Cardiac muscle cell (in vitro differentiated cells and primary cell): ENCODE results near the gene RAB37. TPM values are rescaled to one million over a fixed set of nuclear protein-coding genes. Genes with fewer than 3 reads are reported as not detected.
A peak's percentile ranks its signal among the peaks of the same experiment; 100 is the strongest.

Experiments
- DNase-seq, 2 donors: peaks; one replicate each; pipeline versions ENCODE4 v3.0.0 to v3.0.0-alpha.2; 2010 to 2017; ENCODE audit warnings: low read depth in 1 of 2, low spot score in 1 of 2
- H3K27ac ChIP-seq: fragments of 200-600 bp; sonication (generic); 2 replicates; pipeline ENCODE4 v1.5.1; 2016
- H3K27me3 ChIP-seq: fragments of 200-600 bp; sonication (generic); 2 replicates; pipeline ENCODE4 v1.6.0; 2016; ENCODE audit warnings: control low read depth
- H3K36me3 ChIP-seq: fragments of 200-600 bp; sonication (generic); 2 replicates; pipeline ENCODE4 v1.5.1; 2016; ENCODE audit warnings: control low read depth
- H3K4me1 ChIP-seq: fragments of 200-600 bp; sonication (generic); 2 replicates; pipeline ENCODE4 v1.8.1; 2017; ENCODE audit warnings: low read depth, mild to moderate bottlenecking, mixed run types
- H3K4me3 ChIP-seq: fragments of 200-600 bp; sonication (generic); 2 replicates; pipeline ENCODE4 v1.5.1; 2016; ENCODE audit warnings: mild to moderate bottlenecking
- H3K9me3 ChIP-seq: fragments of 200-600 bp; sonication (generic); 2 replicates; pipeline ENCODE4 v1.5.1; 2017; ENCODE audit warnings: low read depth, mild to moderate bottlenecking, control low read depth
- CTCF ChIP-seq: IDR thresholded peaks from 2 replicates; pipeline ENCODE4 v1.5.1; 2012; ENCODE audit warnings: low read depth, mild to moderate bottlenecking, low read length
- polyA plus RNA-seq: library from polyadenylated mRNA; unstranded; fragments of >200 nt; fragmentation: Nextera tagmentation; extraction: Ambion mirVana; gene quantifications from 2 replicates; pipeline ENCODE4 v1.2.1, GENCODE V29; 2016
- total RNA-seq: library from RNA; depleted of rRNA; stranded (reverse); fragments of >200 nt; gene quantifications from 2 replicates; pipeline ENCODE4 v1.2.3, GENCODE V29; 2016

The RAB37 gene
- total and polyA plus RNA-seq, 2 experiments from 2014 or later, result 3.4 to 4.9 TPM

- Histone ChIP-seq H3K27me3 (no peaks in the 10 kb centered on the region), H3K9me3 (no peaks in the 10 kb centered on the region), H3K4me1 (peaks cover 53% of the 10 kb centered on the region), H3K4me3 (no peak overlapping the region), H3K36me3 (no peaks in the 10 kb centered on the region), H3K27ac (no peak overlapping the region)
- no peak for DNase-seq
- TF ChIP-seq CTCF, result no peak
Measured at GRCh38 chr17:74759243-74759801, 22.3 kb downstream of the RAB37 start.

GRCh38 chr17:74759941-74760340 is 22.9 kb downstream of the RAB37 start:
- H3K4me1 ChIP-seq, result peaks cover 59% of the 10 kb centered on the region
- peak overlapping the region; percentile 72 for H3K27ac ChIP-seq
- H3K27me3 ChIP-seq, result no peaks in the 10 kb centered on the region
- H3K4me3 ChIP-seq, result no peak overlapping the region
- TF ChIP-seq CTCF, result no peak
- H3K9me3 ChIP-seq, result no peaks in the 10 kb centered on the region
- no peaks in the 10 kb centered on the region for H3K36me3 ChIP-seq
- DNase-seq, result no peak

- no peaks in the 10 kb centered on the region for H3K36me3 ChIP-seq
- no peak overlapping the region for H3K4me3 ChIP-seq
- H3K9me3 ChIP-seq, result no peaks in the 10 kb centered on the region
- no peaks in the 10 kb centered on the region for H3K27me3 ChIP-seq
- no peak for TF ChIP-seq CTCF
- DNase-seq, result peak in 1 of 2 donors; percentile 50
- peak overlapping the region; percentile 72 for H3K27ac ChIP-seq
- peaks cover 60% of the 10 kb centered on the region for H3K4me1 ChIP-seq
Measured at GRCh38 chr17:74760404-74761105, 23.5 kb downstream of the RAB37 start.

GRCh38 chr17:74761419-74761818 is 24.4 kb downstream of the RAB37 start:
- Histone ChIP-seq H3K27ac (peak overlapping the region; percentile 72), H3K36me3 (no peaks in the 10 kb centered on the region), H3K27me3 (no peaks in the 10 kb centered on the region), H3K4me3 (no peak overlapping the region), H3K9me3 (no peaks in the 10 kb centered on the region), H3K4me1 (peaks cover 60% of the 10 kb centered on the region)
- TF ChIP-seq CTCF, result no peak
- DNase-seq, result no peak

- Histone ChIP-seq H3K27ac (no peak overlapping the region), H3K27me3 (no peaks in the 10 kb centered on the region), H3K36me3 (no peaks in the 10 kb centered on the region), H3K9me3 (no peaks in the 10 kb centered on the region), H3K4me3 (no peak overlapping the region), H3K4me1 (peaks cover 60% of the 10 kb centered on the region)
- no peak for TF ChIP-seq CTCF
- DNase-seq, result no peak
Measured at GRCh38 chr17:74761931-74762330, 24.9 kb downstream of the RAB37 start.
